Measurements from ENCODE around the gene C9orf72.

C9orf72 gene

GRCh38 chr9:27602954-27603353, 29.7 kb upstream of the C9orf72 start:
- TF ChIP-seq CTCF (conservative IDR thresholded peaks at IDR 0.05; ENCODE audit: low read depth, low read length): no peak
- no peak for DNase-seq (ENCODE audit: low read depth)

GRCh38 chr9:27602142-27602861, 29.0 kb upstream of the C9orf72 start:
- no peak for DNase-seq (ENCODE audit: low read depth)
- no peak overlapping the region for H3K4me3 ChIP-seq (ENCODE audit: low read depth, low read length)

More at GRCh38 chr9:27602954-27603353, 29.7 kb upstream of the C9orf72 start:
- H3K4me3 ChIP-seq (ENCODE audit: low read depth, low read length): no peak overlapping the region

GRCh38 chr9:27601396-27601795, 28.1 kb upstream of the C9orf72 start:
- TF ChIP-seq CTCF (conservative IDR thresholded peaks at IDR 0.05; ENCODE audit: low read depth, low read length): no peak
- no peak overlapping the region for H3K4me3 ChIP-seq (ENCODE audit: low read depth, low read length)
- no peak for DNase-seq (ENCODE audit: low read depth)

More at GRCh38 chr9:27602142-27602861, 29.0 kb upstream of the C9orf72 start:
- no peak for TF ChIP-seq CTCF (conservative IDR thresholded peaks at IDR 0.05; ENCODE audit: low read depth, low read length)

- H3K4me3 ChIP-seq (ENCODE audit: low read depth, low read length): no peak overlapping the region
- no peak for DNase-seq (ENCODE audit: low read depth)
- TF ChIP-seq CTCF (conservative IDR thresholded peaks at IDR 0.05; ENCODE audit: low read depth, low read length): no peak
These were observed 27.0 kb upstream of the C9orf72 start for GRCh38 chr9:27600256-27600655.

GRCh38 chr9:27599870-27600238, 26.6 kb upstream of the C9orf72 start:
- no peak for TF ChIP-seq CTCF (conservative IDR thresholded peaks at IDR 0.05; ENCODE audit: low read depth, low read length)
- no peak overlapping the region for H3K4me3 ChIP-seq (ENCODE audit: low read depth, low read length)
- DNase-seq (ENCODE audit: low read depth): no peak

- TF ChIP-seq CTCF (conservative IDR thresholded peaks at IDR 0.05; ENCODE audit: low read depth, low read length): no peak
- no peak overlapping the region for H3K4me3 ChIP-seq (ENCODE audit: low read depth, low read length)
- DNase-seq (ENCODE audit: low read depth): peak; percentile 12
These were observed 26.0 kb upstream of the C9orf72 start for GRCh38 chr9:27599102-27599869.
